ENCODE measurements around the gene FOXJ1. TPM values are rescaled to one million over a fixed set of nuclear protein-coding genes. Genes with fewer than 3 reads are reported as not detected.
A peak's percentile ranks its signal among the peaks of the same experiment; 100 is the strongest.
"Not testable (repeated sequence)": the region's sequence is repeated elsewhere in the genome, so short reads cannot be mapped to it uniquely, and the experiment has no call there.

Gene FOXJ1, protein sequence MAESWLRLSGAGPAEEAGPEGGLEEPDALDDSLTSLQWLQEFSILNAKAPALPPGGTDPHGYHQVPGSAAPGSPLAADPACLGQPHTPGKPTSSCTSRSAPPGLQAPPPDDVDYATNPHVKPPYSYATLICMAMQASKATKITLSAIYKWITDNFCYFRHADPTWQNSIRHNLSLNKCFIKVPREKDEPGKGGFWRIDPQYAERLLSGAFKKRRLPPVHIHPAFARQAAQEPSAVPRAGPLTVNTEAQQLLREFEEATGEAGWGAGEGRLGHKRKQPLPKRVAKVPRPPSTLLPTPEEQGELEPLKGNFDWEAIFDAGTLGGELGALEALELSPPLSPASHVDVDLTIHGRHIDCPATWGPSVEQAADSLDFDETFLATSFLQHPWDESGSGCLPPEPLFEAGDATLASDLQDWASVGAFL
- 10 to 100 TPM; 28.2 to 31.7 (median 31.5) TPM for polyA plus RNA-seq (ENCODE audit: insufficient read length in 3 of 3)
- long read RNA-seq, donor 1, transcript FOXJ1-201 (3 exons, 2,641 nt): major isoform, 5 of 43 reads
- long read RNA-seq, donor 1, partial matches to known transcripts: 38 of 43 reads
- long read RNA-seq, donor 1, other reads (novel, unspliced or antisense): 0 of 43 reads
- long read RNA-seq, donor 2, transcript FOXJ1-201 (3 exons, 2,641 nt): major isoform, 7 of 20 reads
- long read RNA-seq, donor 2, partial matches to known transcripts: 13 of 20 reads
- long read RNA-seq, donor 2, other reads (novel, unspliced or antisense): 0 of 20 reads
- long read RNA-seq, donor 3, partial matches to known transcripts: 6 of 9 reads
- long read RNA-seq, donor 3, other reads (novel, unspliced or antisense): 0 of 9 reads
- long read RNA-seq, donor 4, partial matches to known transcripts: 9 of 13 reads
- long read RNA-seq, donor 4, other reads (novel, unspliced or antisense): 0 of 13 reads
- long read RNA-seq, donor 5, partial matches to known transcripts: 7 of 9 reads
- long read RNA-seq, donor 5, other reads (novel, unspliced or antisense): 0 of 9 reads
- long read RNA-seq, donor 6, partial matches to known transcripts: 8 of 11 reads
- long read RNA-seq, donor 6, other reads (novel, unspliced or antisense): 0 of 11 reads
- long read RNA-seq, donor 7, transcript FOXJ1-201 (3 exons, 2,641 nt): major isoform, 5 of 19 reads
- long read RNA-seq, donor 7, partial matches to known transcripts: 14 of 19 reads
- long read RNA-seq, donor 7, other reads (novel, unspliced or antisense): 0 of 19 reads
- long read RNA-seq, donor 8: 0 reads
- long read RNA-seq, donor 9, transcript FOXJ1-201 (3 exons, 2,641 nt): major isoform, 5 of 16 reads
- long read RNA-seq, donor 9, partial matches to known transcripts: 11 of 16 reads
- long read RNA-seq, donor 9, other reads (novel, unspliced or antisense): 0 of 16 reads
- long read RNA-seq, donor 10, partial matches to known transcripts: 11 of 13 reads
- long read RNA-seq, donor 10, other reads (novel, unspliced or antisense): 0 of 13 reads
- long read RNA-seq, donor 11, partial matches to known transcripts: 0 of 3 reads
- long read RNA-seq, donor 11, other reads (novel, unspliced or antisense): 0 of 3 reads
- long read RNA-seq, donor 12, transcript FOXJ1-201 (3 exons, 2,641 nt): major isoform, 5 of 14 reads
- long read RNA-seq, donor 12, partial matches to known transcripts: 9 of 14 reads
- long read RNA-seq, donor 12, other reads (novel, unspliced or antisense): 0 of 14 reads
- long read RNA-seq, donor 13, transcript FOXJ1-201 (3 exons, 2,641 nt): major isoform, 5 of 5 reads
- long read RNA-seq, donor 13, partial matches to known transcripts: 0 of 5 reads
- long read RNA-seq, donor 13, other reads (novel, unspliced or antisense): 0 of 5 reads
- long read RNA-seq, donor 14: 0 reads
- long read RNA-seq, donor 15: 0 reads
- long read RNA-seq, donor 16, partial matches to known transcripts: 13 of 16 reads
- long read RNA-seq, donor 16, other reads (novel, unspliced or antisense): 0 of 16 reads

DNA sequence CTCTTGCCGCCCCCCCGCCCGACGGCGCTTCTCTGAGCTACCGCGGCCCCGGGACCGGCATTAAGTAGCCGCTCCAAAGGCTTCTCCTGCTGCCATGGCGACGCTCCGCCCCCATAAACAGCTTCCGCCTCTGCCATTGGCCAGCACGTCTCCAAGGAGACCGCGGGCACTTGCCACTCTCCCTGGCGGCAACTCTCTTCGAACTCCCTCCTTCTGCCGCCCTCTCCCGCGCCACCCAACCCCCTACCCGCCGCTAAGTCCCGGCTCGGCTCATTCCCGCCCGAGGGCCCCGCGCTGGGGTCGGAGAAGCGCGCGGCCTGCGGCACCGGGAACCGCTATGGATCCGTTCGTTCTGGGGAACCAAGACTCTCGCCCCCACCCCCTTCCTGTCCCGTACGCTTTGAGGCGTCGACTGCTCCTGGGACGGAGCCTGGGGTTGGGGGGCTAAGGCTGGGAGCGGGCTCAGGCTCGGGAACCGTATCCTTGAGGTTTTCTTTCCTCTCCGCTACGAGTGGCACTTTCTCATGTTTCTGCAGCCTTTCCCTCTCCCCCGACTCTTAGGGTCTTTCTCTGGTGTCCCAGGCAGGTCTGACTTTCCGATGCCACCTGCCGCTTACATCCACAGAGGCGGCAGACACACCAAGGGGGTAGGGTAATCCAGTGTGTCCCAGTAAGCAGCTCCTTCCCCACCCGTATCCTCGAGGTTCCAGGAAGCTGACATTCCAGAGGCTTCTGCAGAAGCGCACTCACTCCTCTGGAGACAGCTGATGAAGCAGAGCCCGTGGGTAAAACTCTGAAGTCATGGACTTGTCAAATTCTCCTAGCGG is at the start of gene FOXJ1:
Gene FOXJ1 (minus strand): TSS at position 34 of the 827 bp plus-strand sequence. CDS start 850 bp downstream, outside the sequence.
- DNase-seq: peak; percentile 94

DNA sequence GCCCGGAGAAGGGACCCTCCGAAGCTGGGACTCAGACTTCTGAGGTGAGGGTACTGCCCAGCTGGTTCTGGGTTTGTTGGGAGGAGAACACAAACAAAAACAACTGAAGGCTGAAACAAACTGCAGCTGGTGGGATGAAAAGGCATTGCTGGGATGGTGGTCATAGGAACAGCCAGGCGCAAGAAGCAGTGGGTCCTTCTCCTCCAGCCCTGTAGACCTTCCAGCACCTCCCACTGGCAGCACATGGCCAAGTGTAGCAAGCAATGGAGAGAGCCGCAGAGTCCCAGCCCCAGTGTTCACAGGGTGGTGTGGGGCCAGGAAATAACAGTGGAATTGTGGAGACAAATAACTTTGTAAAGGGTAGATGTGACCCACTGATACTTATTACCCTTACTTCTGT is 48.7 kb upstream of the FOXJ1 start:
- DNase-seq: no peak

DNA sequence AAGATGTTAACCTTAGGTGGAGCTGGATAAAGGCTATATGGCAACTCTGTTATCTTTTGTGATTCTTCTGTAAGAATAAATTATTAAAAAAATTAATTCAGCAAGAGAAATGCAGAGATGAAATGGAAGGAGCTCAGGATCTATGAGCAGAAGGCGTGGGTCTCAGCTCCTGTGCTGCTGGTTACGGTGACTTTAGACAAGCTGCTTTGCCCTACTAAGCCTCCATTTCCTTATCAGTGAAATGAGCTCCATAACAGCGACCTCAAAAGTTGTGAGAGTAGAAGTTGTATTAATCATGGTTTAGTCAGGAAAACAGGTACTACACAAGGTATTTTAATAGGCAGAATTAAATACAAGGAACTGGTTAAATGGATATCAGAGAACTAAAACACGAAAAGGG is 48.2 kb upstream of the FOXJ1 start:
- no peak for DNase-seq

DNA sequence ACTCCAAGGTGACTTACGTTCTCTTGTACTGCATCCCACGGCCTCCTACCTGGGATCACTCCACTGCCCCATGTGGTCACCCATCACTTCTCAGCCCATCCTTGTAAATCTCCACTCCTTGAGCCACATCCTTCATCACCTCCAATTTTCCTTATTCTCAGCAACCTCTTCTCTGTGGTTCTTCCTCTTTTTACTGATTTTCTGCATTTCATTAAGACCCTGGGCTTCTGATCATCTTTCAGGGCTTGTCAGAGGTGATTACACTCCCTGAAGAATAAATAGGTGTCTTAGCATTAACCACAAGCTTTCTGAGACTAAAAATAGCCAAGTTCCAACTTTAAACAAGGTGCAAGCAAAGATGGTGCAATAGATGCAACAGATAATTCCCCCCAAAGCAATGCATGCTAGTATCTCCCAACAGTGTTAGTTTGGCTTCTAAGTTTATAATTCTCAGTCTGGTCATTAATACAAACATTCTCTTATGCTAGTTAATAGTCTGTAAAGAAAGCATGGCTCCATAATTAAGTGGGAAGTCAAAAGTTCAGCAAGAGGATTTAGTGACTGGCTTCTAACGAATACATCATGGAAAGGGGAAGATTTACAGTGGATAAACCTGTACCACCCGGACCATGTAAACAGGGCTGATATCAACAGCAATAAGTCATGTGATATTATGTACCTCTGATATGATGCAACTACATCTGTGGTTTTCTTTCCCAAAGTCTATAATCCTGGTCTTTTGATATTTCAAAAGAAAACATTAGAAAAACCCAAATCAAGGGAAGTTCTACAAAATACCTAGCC is 47.4 kb upstream of the FOXJ1 start:
- no peak for DNase-seq

DNA sequence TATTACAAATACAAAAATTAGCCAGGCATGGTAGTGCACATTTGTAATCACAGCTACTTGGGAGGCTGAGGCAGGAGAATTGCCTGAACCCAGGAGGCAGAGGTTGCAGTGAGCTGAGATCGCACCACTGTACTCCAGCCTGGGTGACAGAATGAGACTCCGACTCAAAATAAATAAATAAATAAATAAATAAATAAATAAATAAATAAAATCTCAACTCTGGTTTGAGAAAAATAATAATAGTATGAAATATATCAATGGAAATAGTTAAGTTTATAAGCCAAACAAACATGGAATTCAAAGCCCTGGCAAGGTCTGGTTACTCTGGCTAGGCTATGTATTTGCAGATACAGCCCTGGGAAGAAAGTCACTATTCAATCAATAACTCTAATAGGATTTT is 45.7 kb upstream of the FOXJ1 start:
- not testable (repeated sequence) for DNase-seq

DNA sequence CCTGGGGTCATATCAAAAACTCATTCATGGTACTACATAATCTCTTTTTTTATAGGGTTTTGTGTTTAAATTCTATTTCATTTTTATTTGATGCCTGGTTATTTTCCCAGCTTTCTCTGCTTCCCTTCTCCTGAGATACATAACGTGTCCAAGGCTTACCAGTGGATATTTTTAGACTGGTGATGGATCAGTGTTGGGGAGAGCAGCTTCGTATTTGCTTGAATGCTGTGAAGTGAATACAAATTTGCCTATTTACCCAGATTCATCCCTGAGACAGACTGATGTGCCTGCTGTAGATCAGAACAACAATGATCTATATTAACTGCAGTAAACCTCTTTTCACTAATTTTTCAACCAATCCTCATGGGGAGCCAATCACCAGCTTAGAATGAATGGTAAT is 43.2 kb upstream of the FOXJ1 start:
- DNase-seq: no peak

DNA sequence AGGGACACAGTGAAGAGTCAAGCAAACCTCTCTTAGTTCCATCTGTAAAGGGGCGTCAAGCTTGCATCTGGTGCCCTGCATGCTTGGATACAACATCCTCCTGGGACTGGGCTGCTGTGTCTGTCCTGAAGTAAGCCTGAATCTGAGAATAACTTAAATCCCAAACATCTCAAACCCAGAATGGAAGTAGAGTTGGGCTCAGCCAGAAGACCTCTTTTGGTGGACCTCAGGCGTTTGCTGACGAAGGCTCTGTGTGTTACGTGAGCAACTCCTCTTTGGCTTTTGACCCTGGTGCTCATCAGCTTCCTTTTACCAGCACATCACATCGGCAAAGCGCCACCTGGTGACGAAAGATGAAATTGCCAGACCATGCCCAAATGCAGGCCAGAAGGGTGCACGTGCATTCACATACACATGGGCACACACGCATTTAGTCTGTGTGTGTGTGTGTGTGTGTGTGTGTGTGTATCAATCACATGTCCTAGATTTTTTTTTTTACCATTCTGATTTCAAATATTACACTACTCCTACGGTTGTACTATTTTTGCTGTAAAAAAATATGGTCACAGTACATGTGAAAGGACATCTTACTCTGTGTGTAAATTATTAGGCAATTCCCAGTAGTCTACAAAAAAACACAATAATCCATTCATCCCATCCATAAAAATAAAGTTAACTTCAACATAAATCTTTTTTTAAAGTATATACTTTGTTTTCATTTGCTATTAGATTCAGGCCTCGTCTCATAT is 41.1 kb upstream of the FOXJ1 start:
- peak; percentile 88 for DNase-seq

DNA sequence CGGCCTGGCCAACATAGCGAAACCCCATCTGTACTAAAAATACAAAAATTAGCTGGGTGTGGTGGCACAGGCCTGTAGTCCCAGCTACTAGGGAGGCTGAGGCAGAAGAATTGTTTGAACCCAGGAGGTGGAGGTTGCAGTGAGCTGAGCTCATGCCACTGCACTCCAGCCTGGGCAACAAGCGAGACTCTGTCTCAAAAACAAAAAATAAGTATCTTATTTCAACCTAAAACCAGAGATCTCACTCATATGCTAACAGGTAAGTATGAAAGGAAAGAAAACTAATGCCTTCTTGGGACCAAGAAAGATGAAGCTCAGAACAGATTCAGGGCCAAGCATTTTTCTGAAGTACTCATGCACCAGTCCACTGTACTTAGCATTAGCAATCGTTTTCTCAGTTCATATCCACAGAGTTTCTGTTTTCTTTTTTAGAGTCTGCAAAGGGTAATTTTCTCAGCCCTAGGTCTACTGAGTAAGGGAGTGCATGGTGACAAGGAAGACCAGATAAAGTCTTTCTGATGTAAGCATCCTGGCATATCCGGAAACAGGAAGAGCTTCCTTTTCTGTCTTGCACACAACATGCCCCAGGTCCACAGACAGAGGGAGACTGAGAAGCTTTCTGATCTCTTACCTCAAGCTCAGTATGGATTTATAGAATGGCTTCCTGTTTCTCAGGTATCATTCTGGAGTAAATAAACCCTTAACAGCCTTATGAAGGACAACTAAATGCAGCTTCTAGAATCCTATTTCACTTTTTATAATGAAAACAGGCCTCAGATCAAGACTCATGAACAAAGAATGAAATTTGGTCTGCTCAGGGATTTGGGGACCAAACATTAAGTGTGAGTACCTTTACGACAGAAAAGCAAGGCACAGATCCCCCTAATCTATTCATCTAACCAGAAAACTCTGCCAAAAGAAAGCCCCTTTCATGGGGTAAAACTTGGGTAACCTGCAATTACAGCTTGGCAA is 38.7 kb upstream of the FOXJ1 start:
- no peak for DNase-seq

DNA sequence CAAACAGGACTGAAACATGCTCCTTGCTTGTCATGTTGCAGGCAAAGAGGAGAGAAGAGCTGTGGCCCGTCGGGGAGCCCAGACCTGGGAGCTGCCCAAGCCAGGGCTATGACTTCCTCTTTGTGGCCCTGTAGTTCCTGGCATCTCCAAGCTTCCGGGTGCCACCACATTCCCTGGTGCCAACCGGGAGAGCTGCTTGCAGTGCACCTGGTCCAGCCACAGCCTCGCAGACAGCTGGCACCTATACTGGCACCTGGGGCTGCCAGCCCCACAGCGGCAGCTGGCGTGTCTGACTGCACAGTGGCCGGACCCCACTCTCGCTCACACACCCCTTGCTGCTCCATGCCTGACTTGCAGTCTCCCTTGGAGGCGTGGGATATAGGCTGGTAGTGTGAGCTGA is 37.1 kb upstream of the FOXJ1 start:
- DNase-seq: no peak

DNA sequence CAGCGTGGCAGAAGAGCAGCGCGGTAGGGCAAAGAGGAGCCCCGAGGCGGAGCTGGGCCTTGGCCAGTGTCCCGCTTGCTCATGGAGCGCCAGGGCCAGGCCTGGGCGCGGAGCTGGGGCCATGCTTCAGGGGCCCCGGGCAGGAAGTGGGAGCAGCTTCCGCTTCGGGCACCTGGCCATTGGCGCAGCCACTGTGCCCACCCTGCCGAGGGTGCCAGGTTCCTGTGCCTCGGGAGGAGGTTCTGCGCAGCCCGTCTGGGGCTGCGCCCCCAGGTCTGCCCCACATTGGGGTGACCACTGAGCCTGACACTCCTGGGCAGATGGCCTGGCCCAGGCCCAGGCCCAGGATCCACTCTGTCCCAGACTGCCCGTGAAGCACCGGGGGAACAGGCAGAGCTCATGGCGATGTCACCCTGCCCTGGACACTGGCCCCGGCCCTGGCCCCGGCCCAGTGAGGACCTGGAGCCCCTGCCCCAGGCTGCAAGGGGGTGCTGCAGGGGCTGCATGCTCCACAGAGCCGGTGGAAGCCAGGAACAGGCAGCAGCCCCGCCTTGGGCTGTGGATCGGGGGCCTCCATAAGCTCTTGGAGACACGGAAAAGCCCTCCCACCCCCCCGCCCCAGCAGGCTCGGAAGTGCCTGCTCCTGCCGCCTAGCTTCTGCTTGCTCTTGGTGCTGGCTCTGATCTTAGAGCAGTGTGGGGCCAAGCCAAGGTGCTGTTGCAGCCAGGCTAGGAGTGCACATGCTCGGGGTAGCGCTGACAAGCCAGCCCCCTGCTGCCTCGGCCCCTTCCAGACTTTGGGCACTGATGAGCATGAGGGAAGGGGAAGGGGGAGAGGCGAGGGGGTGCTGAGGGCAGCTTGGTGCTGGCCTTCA is 35.9 kb upstream of the FOXJ1 start:
- no peak for DNase-seq

DNA sequence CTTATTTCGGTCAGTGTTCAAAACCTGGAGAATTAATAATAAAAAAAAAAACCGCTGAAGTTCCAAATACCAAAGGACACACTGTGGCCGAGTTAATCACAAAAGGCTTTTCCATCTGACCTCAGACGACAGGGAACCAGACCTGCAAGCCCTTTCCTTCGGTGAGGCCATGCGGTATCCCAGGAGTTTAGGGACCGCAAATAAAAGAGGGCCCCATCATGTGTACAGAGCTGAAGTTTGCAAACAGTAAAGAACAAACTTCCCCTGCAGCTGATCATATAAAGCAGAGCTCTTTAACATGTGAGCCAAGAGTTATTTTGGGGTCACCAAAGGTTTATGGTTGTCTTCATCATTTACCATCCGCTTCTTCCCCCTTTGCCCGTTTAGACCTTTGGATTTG is 33.0 kb upstream of the FOXJ1 start:
- DNase-seq: no peak

DNA sequence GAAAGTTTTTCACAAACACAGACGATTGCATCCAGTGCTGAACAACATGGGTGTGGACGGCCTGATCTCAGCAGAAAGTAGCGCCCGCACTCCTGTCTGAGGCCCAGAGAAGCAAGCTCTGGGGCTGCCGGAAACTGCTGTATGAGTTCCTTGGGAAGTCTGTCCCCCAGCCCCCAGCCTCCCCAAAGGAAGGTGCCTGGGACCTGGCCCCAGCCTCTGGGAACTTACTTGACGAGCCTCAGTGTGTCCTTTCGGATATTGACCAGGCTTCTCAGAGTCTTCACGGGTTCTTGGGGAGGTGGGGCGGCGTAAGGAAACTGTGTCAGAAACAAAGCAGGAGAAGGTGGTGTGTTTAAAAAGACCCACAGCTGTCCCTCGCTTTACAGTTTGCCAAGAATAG is 32.4 kb upstream of the FOXJ1 start:
- no peak for DNase-seq

DNA sequence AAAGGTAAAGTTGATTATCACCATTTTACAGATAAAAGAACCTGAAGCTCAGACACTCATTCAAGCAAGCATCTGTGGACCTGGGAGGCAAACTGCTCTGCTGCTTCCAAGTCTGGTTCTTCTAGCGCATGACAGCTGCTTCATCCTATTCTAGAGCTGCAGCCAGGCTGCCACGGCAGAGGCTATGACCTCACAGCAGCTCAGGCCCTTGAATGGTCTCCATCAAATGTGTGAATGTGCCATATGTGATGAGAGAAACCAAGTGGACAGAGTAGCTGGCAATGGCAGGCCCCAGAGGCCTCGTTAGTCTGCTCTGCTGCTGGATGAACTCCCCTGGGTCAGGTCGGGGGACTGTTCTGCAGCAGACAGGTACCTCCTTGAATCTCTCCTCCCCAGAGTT is 30.7 kb upstream of the FOXJ1 start:
- no peak for DNase-seq

DNA sequence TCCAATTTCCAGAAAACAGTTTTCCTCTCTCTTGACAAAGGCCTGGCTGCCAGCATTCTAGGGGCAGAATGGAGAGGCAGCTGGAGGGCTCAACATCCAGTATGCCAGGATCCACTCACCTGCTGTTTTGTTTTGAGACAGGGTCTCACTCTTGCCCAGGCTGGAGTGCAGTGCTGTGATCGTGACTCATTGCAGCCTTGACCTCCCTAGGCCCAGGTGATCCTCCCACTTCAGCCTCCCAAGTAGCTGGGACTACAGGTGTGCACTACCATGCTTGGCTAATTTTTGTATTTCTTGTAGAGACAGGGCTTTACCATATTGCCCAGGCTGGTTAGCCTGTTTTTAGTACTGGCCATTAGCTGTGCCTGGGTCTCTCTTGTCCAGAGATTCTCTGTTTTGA is 29.1 kb upstream of the FOXJ1 start:
- DNase-seq: no peak

DNA sequence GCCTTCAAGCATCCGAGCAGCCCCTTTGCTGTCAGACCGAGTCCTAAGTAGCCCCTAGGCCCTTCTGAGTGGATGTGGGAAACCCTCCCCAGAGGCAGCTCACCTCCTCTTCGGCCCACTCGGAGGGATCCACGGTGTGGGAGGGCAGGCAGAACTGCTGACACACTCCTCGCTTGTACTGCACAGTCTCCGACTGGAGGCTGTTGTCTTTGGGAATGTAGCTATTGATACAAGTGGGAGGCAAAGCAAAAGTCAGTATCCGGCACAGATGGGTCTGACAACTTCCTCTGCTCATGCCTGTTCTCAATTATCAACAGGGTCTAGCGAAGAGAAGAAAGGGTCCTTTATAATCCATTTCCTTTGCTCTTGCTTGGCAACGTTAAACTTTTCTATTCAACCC is 25.9 kb upstream of the FOXJ1 start:
- no peak for DNase-seq

DNA sequence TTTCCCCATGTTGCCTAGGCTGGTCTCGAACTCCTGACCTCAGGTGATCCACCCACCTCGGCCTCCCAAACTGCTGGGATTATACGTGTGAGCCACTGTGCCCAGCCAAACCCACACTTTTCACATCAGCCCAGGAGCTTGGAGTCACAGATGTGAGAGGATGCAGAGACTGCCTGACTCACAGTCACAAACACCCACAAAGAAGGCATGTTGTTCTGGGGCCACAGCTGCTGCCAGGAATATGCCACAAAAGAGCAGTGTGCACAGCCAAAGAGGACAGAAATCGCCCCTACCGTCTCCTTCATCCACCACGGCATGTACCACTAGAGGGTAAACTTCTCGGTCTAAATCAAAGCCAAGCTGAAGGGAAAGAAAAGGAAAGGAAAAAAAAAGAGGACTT is 25.1 kb upstream of the FOXJ1 start:
- DNase-seq: no peak
